HG02642 (cell line): ENCODE results near the gene DAP.
"Not testable (repeated sequence)": the region's sequence is repeated elsewhere in the genome, so short reads cannot be mapped to it uniquely, and the experiment has no call there.

Experiments
- ATAC-seq: cut with Tn5 transposase; IDR thresholded peaks from one replicate; pipeline ENCODE4 v1.9.1; 2021; ENCODE audit warnings: mild to moderate bottlenecking; ENCODE audit not compliant: unreplicated experiment, poor library complexity

The DAP gene

DNA sequence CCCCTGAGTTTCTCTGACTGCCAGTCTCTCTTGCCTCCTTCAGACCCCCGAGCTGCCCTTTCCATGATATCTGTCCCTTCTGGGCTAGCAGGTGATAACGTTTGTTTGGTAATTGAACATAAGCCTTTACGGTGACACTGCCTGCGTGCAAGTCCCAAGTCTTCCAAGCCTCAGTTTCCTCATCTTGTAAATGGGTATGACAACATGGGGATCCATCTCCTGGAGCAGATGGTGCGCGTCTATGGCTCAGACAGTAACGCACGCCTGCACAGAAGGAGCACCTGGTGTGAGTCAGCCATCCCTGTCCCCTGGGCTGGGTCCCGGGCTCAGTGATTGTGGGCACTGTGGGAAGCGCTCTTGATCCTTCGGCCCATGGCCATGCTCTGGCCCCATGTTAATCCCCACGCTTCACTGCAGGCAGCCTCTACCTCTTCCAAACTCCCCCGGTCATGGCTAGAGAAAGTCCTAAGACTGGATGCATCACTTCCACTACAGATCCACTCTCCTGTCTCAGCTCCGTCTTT lies 85.8 kb downstream of the DAP start:
- ATAC-seq: no peak

DNA sequence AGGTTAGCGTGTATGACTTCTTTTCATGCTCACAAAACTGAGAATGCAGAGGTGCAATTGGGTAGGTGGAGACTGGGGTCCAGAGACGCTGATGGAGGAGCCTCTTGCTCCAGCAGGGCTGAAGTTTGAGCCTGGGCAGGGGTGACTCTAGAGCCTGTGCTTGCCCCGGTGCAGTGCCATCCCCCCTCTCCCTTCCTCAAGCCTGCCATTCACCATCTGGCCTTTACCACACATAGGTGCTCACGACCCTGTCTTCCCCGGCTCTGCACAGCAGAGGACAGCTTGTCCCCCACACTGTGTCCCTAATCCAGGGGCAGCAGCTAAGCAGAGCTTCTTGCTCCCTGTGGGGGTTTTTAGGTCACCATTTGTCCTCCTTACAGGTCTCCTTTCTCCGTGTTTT lies 86.5 kb downstream of the DAP start:
- ATAC-seq: no peak

DNA sequence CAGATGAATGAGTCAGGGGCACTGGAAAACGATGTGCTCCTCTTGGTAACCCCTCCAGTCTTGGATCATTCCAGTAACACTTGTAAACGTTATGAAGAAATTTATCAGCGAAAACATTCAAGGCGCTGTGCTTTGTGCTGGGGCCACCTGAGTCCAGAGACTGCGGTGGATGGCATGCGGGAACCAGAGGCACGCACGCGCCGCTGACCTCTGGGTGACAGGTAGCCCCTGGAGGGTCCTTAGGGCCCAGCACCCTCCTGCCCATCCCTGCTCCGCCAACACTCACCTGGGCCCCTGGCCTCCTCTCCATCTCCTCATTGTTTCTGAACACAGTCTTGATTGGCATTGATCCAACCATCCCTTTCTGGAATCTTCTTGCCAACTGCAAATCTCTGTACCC lies 86.9 kb downstream of the DAP start:
- no peak for ATAC-seq

DNA sequence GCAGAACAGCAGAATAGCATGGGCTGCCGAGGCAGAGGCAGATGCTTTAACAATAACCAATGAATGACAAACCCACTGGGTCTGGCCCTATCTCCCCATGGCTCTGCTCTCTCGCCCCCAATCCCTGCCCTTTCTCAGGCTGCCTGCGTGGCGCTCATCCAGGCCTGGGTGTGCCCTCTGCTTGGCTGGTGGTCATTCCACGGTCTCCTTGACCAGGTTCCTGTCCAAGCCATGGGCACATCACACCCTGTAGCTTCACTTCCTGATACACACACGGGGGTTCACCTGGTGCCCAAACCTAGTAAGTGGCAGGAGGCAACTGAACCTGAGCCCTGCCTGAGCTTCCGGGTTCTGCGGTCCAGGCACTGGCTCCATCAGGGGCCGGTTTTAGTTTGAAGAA lies 87.6 kb downstream of the DAP start:
- no peak for ATAC-seq

DNA sequence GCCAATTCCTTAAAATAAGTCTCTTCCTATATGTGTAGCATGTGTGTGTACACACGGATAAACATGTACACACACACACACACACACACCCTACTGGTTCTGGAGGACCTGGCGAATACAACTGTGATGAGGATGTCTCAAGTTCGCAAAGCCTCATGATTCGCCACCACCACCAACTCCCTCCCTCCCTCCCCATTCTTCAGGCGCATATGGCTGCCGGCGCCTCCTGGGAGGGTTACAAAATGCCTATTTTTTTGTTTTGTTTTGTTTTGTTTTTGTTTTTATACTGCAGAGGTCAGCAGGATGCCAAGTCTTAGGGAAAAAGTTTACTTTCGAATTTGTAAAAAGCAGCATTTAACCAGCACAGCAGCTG lies 88.0 kb downstream of the DAP start:
- ATAC-seq: no peak

- ATAC-seq: no peak
These were observed 88.7 kb downstream of the DAP start for GRCh38 chr5:10672146-10673016.

DNA sequence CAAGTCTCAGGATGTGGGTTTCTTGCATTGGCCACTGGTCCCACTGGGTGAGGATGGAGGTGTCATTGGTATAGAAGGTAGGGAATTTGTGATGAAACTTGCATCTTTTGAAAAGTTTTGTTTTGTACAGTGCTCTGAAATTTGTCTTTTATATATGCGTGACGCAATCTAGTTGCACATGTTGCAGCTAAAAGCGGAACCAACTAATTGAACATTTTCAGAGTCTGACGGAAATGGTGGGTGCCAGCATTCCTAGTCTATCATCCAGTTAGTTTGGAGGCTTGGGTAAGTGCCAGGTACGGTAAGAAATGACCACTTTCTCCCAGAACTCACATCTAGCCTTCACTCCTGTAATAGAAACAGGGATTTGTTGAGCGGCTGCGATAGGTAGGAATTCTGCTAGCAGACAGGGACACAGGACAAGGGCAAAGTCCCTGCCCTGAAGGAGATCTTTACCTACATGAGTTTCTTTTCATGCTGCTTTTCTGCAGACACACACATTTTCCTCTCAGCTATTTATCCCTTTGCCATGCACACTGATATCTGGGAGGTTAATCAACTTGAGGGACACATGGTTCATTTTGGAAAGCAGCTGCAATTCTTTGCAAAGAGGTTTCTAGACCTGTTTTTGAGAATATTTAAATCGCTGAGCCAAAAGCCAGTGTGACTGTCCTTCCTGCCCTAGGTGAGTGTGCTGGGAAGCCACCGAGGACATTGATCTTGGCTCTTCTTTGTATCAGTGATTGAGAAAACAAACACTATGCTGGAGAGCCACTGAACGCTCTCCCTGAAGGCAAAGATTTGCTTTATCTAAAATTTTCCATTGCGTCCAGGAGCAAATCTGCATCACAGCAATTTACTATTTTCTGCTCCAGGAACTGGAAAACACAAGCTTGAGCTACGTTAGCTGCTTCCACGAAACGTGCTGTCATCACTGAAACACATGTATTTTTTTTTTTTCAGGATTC lies 89.7 kb downstream of the DAP start:
- no peak for ATAC-seq

DNA sequence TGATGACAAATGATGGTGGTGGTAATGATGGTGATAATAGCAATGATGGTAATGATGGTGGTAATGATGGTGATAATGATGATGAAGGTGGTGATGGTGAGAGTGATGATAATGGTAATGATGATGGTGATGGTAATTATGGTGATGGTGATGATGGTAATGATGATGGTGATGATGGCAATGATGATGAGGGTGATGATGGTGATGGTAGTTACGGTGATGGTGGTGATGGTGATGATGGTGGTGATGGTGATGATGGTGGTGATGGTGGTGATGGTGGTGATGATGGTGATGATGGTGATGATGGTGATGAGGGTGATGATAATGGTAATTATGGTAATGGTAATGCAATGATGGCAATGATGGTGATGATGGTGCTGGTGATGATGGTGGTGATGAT lies 91.1 kb downstream of the DAP start:
- ATAC-seq: no peak

GRCh38 chr5:10668697-10669096 lies 92.3 kb downstream of the DAP start:
- ATAC-seq: no peak

DNA sequence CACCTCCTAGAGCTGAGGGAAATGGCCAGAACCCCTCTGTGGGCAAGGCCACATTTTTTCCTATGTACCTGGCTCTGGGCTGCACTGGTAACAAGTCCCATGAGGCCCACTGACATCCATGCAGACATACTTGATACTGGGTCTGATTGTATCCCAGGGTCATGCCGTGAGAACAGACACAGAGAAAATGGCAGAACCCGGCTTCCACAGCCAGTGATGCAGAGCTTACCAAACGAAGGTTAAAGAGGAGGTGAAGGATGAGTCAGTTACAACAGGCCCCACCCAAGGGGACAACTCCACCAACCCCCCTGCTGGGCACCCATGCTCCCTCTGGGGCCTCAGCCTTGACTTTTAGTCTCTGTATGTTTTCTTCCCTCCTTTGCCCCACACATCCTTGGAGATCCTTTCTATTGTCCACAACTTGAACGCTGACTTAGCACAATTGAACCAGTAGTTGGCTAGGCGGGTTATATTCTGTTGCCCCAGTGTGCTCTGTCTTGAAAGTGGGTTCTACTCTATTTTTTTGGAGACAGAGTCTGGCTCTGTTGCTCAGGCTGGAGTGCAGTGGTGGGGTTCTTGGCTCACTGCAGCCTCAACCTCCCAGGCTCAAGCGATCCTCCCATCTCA lies 93.5 kb downstream of the DAP start:
- no peak for ATAC-seq

GRCh38 chr5:10666531-10667299 lies 94.3 kb downstream of the DAP start:
- ATAC-seq: no peak

DNA sequence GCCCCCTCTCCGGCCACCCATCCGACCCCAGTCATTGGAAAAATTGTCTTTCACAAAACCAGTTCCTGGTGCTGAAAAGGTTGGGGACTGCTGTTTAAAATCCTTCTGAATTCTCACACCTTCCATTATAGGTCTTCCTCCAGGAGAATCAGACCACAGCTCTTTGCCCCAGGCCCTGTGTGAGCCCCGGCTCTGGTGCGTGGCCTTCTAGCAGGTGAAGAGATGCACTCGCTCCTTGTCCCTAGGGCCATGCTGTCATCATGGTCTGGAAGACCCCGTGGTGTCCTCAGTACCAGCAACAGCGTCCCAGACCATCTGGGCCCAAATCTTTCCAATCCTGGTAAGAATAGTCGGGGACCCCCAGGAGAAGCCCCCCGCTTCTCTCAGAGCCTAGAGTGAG lies 95.2 kb downstream of the DAP start:
- ATAC-seq: no peak

DNA sequence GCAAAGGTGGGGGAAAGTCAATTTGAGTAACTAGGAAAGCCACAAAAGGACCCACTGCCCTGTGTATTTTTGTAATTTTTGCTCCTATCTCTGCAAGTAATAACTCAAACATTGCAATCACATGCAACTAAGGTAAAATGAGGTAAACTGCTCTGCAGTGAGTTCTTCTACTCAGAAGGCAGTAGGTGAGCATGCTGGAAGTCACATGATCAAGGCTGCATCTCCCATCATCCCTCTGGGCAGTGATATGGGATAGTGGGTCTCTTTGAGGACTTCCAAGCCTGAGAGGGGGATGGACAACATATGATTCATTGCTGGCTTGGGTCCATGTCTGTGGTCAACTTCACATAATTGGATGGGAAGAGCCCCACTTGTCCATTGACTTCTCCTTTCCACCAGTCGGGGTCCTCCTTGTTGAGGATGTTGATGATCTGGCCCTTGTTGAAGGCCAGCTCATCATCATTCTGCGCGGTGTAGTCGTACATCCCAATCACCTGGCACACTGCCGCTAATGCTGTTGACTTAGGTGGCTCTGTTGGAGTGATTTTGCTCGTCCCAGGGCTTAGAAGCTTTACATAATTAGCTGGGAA lies 96.8 kb downstream of the DAP start:
- ATAC-seq: not testable (repeated sequence)

DNA sequence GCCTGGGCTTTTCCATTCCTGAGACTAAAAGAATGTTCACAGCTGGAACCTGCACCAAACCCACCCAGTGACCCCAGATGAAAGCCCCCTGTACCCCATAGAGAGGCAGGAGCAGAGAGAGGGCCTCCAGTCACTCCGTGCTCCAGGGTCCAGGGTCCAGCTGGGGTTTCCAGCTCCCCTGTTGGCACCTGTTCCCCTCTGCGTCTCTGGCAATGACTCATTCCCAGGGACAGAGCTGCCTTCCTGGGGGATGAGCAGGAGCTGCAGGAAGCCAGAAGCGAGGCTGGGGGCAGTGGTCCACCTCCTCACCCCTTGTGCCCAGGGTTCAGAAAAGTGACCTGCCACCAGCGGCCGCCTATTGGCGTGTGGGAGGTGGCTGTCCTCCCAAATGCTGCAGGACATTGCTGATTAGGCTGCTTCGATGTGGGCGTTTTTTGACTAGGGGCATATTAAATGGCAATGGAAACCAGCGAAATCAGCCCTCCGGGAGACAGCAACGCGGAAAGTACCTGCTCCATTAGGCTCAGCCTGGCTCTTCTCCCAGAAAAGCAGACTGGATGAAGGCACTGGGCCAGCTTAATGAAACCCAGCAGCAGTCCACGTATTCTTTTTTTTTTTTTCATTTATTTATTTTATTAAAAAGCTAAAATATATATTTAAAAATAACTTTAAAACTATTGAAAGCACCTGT lies 97.4 kb downstream of the DAP start:
- no peak for ATAC-seq

DNA sequence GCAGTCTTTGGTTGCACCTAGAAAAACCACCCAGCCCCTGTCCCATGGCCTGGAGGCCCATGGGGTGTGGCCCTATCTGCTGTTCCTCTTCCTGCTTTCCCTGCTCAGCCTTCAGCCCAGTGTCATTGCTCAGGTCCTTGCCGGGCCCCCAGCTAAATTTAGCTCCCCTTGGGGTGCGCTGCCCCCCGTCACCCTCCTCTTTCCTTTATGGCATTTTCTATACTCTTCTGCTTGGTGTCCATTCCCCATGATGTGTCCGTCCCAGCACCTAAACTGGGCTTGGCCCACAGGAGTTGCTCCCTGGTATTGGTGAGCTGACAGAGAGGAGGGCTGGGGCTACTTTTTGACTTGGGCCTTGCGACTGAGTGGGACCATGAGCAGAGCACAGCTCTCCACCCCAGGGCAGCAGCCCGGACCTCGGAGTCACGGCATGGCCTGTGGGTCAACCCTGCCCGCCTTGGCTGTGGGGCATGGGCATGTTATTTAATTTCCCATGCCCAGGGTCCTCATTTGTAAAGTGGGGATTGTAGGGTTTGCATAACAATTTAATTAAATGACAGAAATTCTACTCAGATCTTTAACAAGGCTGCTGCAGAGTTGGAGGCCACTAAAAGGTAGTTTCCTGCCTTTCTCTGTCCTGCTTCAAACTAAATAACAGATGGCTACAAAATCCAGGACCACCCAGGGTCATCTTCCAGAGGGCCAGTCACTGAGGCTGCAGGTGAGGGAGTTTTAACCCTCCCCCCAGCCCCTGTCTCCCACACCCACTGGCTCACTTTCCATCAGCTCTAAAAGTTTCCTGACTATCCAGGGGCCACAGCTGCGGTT lies 98.2 kb downstream of the DAP start:
- no peak for ATAC-seq

DNA sequence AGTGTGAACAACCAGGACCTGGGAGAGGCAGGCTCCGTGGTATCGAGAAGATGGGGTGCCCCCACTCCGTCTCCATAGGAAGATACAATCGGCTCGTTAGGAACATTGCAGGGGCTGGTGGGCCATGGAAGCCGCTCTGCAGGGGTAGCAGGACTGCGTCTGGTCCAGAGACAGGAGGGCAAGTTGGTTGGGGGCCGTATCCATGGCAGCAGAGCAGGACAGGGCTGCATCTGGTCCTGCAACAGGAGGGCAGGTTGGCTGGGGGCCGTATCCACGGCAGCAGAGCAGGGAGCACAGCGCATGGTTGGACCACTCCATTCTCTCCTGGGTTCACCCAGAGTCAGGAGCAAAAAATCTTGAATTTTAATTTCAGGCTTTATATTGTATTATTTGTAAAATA lies 99.0 kb downstream of the DAP start:
- ATAC-seq: no peak

DNA sequence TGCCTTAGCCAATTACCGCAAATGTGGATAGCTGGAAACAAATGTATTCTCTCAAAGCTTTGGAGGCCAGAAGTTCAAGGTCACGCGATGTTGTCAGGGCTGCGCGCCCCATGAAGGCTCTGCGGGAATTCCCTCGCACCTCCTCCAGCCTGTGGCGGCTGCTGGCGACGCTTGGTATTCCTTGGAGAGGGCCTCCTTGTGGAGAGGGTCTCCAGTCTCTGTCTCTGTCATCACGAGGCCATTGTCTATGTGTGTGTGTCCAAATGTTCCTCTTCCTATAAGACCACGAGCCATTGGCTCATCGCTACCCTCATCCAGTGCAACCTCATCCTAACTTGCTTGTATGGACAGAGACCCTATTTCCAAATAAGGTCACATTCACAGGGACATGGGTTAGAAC lies 99.6 kb downstream of the DAP start:
- ATAC-seq: no peak

GRCh38 chr5:10660720-10661387 lies 100.2 kb downstream of the DAP start:
- ATAC-seq: no peak
